Common myeloid progenitor, CD34-positive (primary cell): ENCODE results near the gene PRPF8.

ENCODE experiments used
- CTCF ChIA-PET: fragments of 350-600 bp; sonication (Branson Sonifier 250); formaldehyde crosslinking; loops from one replicate; lab custom pipeline; 2021; ENCODE audit warnings: antibody characterized with exemption; lab: Charles Lee
- POLR2A ChIA-PET: fragments of 350-600 bp; sonication (Branson Sonifier 250); formaldehyde crosslinking; loops from one replicate; lab custom pipeline; 2021; ENCODE audit warnings: antibody characterized with exemption; lab: Charles Lee
- DNase-seq, 3 donors: peaks; one replicate each; pipeline versions ENCODE4 v3.0.0 to v3.0.0-alpha.2; 2013
- H3K27ac ChIP-seq, 2 experiments: 1 replicate in 1 of 2; 2 replicates in 1 of 2; pipeline ENCODE4 v1.7.0; 2013; ENCODE audit warnings: inconsistent platforms in 2 of 2, low read length in 2 of 2, mild to moderate bottlenecking in 2 of 2, low read depth in 1 of 2, moderate library complexity in 1 of 2; ENCODE audit not compliant: severe bottlenecking in 2 of 2, insufficient read depth in 1 of 2, poor library complexity in 1 of 2
- H3K27me3 ChIP-seq, 5 experiments: replicated peaks in 2 of 5; 1 replicate in 3 of 5; 2 replicates in 2 of 5; pipeline versions ENCODE4 v1.6.1 to v1.7.0; 2013; ENCODE audit warnings: low read length in 4 of 5, mild to moderate bottlenecking in 2 of 5, moderate library complexity in 2 of 5, inconsistent platforms in 1 of 5; ENCODE audit not compliant: insufficient read depth in 5 of 5, control insufficient read depth in 4 of 5
- H3K36me3 ChIP-seq, 4 experiments: 1 replicate in 2 of 4; 2 replicates in 2 of 4; pipeline versions ENCODE4 v1.6.1 to v1.7.0; 2013; ENCODE audit warnings: low read length in 3 of 4, control low read depth in 1 of 4, mild to moderate bottlenecking in 1 of 4; ENCODE audit not compliant: control insufficient read depth in 4 of 4, insufficient read depth in 4 of 4
- H3K4me1 ChIP-seq, 4 experiments: 1 replicate in 3 of 4; 2 replicates in 1 of 4; pipeline versions ENCODE4 v1.6.1 to v1.7.1; 2013; ENCODE audit warnings: low read length in 3 of 4, mild to moderate bottlenecking in 3 of 4, control low read depth in 1 of 4, inconsistent platforms in 1 of 4, moderate library complexity in 1 of 4; ENCODE audit not compliant: control insufficient read depth in 4 of 4, insufficient read depth in 4 of 4; ENCODE audit errors: control extremely low read depth in 1 of 4
- H3K4me3 ChIP-seq, 7 experiments: 1 replicate in 4 of 7; 2 replicates in 3 of 7; pipeline versions ENCODE4 v1.5.1 to v1.7.0; 2013; ENCODE audit warnings: mild to moderate bottlenecking in 7 of 7, low read length in 6 of 7, moderate library complexity in 6 of 7, inconsistent platforms in 2 of 7, low read depth in 2 of 7, control low read depth in 1 of 7; ENCODE audit not compliant: insufficient read depth in 4 of 7, control insufficient read depth in 1 of 7; ENCODE audit errors: extremely low read depth in 1 of 7
- H3K9me3 ChIP-seq, 5 experiments: 1 replicate in 4 of 5; 2 replicates in 1 of 5; pipeline versions ENCODE4 v1.6.1 to v1.7.1; 2013; ENCODE audit warnings: low read length in 4 of 5, mild to moderate bottlenecking in 2 of 5, inconsistent platforms in 1 of 5, low read depth in 1 of 5, moderate library complexity in 1 of 5; ENCODE audit not compliant: control insufficient read depth in 4 of 5, insufficient read depth in 2 of 5; ENCODE audit errors: control extremely low read depth in 1 of 5
- WGBS: methylation state at CpG from one replicate; pipeline ENCODE4 v1.1.5; 2013; ENCODE audit not compliant: insufficient coverage; 5-methylcytosine and 5-hydroxymethylcytosine counted together

The PRPF8 gene

DNA sequence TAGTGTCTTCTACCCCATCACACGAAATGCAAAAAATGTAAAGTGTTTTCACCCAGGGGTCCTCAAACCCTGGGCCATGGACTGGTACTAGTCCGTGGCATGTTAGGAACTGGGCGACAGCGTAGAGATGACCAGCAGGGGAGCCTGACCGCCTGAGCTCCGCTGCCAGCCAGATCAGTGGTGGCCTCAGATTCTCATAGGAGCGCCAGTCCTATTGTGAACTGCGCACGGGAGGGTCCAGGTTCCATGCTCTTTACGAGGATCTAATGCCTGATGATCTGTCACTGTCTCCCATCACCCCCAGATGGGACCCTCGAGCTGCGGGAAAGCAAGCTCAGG is 43.6 kb downstream of the PRPF8 start:
- no peaks in the 10 kb centered on the region for H3K27me3 ChIP-seq
- H3K4me1 ChIP-seq, result peaks cover 0 to 28% (median 28%) of the 10 kb centered on the region in 4 experiments
- ChIA-PET CTCF (interaction anchor here (0.6 to 1.8 kb wide), 5 partner anchors 8 to 1229 kb away, joined by 3 to 6 read pairs (median 5); partner anchors contain the start of genes RILP and SLC43A2), POLR2A (no interaction called here)
- DNase-seq, result no peak
- H3K36me3 ChIP-seq, result peaks cover 0 to 43% (median 26%) of the 10 kb centered on the region in 4 experiments
- 98% methylated on average over 8 of the region's 12 CpGs for WGBS
- H3K27ac ChIP-seq, result no peak overlapping the region
- H3K4me3 ChIP-seq, result no peak overlapping the region
- H3K9me3 ChIP-seq, result no peaks in the 10 kb centered on the region

DNA sequence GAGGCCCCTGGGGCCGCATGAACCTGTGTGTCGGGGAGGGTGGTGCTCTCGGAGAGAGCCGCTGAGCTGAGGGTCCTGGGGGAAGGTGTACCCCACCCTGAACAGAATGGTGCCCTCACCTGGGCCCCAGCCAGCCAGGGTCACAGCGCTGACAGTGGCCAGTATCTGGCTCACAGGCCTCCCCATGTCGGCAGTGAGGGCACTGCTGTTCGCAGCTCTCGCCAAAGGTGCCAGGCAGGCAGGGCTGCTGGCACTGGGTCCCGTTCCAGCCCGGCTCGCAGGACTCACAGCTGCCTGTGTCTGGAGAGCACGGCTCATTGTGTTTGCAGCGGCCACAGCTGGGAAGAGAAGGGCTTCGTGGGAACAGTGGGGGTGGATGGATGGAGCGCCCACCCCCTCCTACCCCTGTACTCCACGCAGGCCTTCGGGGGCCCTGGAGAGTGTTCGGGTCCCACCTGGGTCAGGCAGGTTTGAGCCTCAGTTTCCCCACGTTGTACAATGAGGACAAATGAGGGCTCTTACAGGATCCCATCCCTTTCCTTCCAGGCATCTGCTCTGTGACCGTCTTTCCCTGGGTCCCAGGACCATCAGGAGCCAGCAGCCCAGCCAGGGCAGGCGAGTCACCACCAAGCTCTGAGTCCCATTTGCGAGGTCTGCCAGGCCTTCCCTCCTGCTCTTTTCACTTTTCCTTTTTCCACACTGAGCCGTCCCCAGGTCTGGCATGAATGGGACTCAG is 44.2 kb downstream of the PRPF8 start:
- no peaks in the 10 kb centered on the region for H3K27me3 ChIP-seq
- peaks cover 0 to 23% (median 22%) of the 10 kb centered on the region in 4 experiments for H3K4me1 ChIP-seq
- H3K4me3 ChIP-seq, result no peak overlapping the region
- WGBS, result 97% methylated on average over 17 of the region's 23 CpGs
- H3K9me3 ChIP-seq, result no peaks in the 10 kb centered on the region
- no peak overlapping the region for H3K27ac ChIP-seq
- no peak for DNase-seq
- H3K36me3 ChIP-seq, result peaks cover 0 to 48% (median 31%) of the 10 kb centered on the region in 4 experiments
- ChIA-PET CTCF (interaction anchor here (0.7 to 1.8 kb wide), 6 partner anchors 8 to 63 kb away, joined by 3 to 6 read pairs (median 4); partner anchors contain the start of genes RILP and SLC43A2), POLR2A (no interaction called here)

DNA sequence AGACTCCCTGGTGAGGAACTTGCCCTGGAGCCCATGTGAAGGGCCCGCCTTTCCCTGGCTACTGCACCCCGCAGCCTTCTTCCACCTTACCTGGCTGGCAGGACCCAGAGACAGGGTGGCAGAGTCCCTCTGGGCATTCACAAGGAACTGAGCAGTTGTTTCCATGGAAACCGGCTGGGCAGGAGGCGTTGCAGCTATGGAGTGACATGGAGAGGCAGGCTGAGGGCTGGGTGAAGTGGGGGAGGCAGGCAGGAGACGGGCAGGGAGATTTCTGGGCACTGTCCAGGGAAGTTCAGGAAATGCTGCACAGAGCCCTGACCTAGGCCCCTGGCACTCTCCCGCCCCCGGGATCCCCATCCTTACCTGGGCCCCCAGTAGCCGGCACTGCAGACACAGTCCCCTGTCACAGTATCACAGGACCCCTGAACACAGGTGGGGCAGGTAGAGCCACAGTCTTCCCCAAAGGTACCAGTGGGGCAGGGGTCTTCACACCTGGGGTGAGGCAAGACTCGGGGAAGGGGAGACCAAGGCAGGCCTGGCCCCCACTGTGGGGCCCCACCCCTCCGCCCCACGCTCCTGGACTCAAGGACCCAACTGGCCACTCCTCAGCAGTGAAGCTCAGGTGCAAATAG is 45.0 kb downstream of the PRPF8 start:
- H3K4me1 ChIP-seq, result peaks cover 0 to 14% (median 14%) of the 10 kb centered on the region in 4 experiments
- CTCF ChIA-PET, result interaction anchor here (0.7 to 1.8 kb wide), 4 partner anchors 8 to 63 kb away, joined by 3 to 6 read pairs (median 4); partner anchors contain the start of genes RILP and SLC43A2
- H3K27me3 ChIP-seq, result no peaks in the 10 kb centered on the region
- H3K36me3 ChIP-seq, result peaks cover 0 to 56% (median 39%) of the 10 kb centered on the region in 4 experiments
- no peaks in the 10 kb centered on the region for H3K9me3 ChIP-seq
- no peak overlapping the region for H3K27ac ChIP-seq
- 96% methylated on average over 11 of the region's 11 CpGs for WGBS
- POLR2A ChIA-PET, result no interaction called here
- H3K4me3 ChIP-seq, result no peak overlapping the region
- DNase-seq, result no peak

DNA sequence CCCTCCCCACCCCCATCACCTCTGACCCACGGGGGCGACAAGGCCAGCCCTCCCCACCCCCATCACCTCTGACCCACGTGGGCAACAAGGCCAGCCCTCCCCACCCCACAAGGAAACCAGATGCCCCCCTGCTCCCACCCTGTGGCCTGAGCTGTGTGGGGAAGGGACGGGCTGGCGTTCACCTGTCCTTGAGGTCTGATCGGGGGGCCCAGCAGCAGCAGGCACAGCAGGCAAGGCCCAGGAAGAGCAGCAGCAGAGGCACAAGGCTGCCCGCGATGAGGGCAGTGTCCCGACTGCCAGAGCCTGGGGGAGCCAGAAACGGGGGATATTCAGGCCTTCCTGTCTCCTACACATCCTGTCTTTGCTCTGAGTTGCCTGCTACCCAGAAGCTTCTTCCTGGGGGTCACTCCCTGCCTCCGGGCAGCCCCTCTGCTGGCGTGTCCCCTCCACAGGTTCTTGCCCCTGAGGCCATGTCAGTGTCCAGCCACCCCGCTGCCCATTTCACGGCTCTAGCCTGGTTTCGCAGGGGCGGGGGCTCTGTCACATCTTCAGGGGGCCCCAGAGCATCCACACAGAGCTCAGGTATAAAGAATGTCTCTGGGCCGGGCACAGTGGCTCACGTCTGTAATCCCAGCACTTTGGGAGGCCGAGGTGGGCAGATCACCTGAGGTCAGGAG is 45.9 kb downstream of the PRPF8 start:
- H3K9me3 ChIP-seq, result no peaks in the 10 kb centered on the region
- WGBS, result 95% methylated on average over 15 of the region's 19 CpGs
- H3K4me1 ChIP-seq, result peaks cover 0 to 5% (median 5%) of the 10 kb centered on the region in 4 experiments
- H3K4me3 ChIP-seq, result no peak overlapping the region
- H3K27ac ChIP-seq, result no peak overlapping the region
- ChIA-PET CTCF (interaction anchor here (1.0 kb wide), 1 partner anchor 9 kb away, joined by 3 read pairs; no protein-coding TSS in a partner anchor), POLR2A (no interaction called here)
- DNase-seq, result no peak
- peaks cover 0 to 61% (median 41%) of the 10 kb centered on the region in 4 experiments for H3K36me3 ChIP-seq
- no peaks in the 10 kb centered on the region for H3K27me3 ChIP-seq

DNA sequence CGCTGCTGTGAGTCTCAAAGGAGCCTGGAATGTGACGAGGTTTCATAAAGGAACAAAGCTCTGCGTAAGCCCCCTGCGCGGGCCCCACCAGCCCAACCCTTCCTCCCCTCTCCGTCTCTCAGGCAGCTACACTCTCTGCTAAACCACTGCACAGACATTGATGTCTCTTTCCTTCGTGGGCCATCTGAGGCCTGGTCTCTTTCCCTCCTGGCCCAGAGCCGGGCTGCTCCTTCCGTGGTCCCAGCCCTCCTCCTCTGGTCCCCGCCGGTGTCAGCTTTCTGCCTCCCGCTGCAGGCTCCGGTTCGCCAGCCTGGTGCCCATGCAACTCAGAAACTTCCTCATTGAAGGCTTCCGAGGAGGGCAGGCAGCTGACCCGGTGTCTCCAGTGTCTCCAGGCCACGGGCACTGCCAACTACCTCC is 46.5 kb downstream of the PRPF8 start:
- POLR2A ChIA-PET, result no interaction called here
- Histone ChIP-seq H3K4me1 (no peaks in the 10 kb centered on the region), H3K27me3 (no peaks in the 10 kb centered on the region), H3K27ac (no peak overlapping the region), H3K36me3 (peaks cover 0 to 61% (median 41%) of the 10 kb centered on the region in 4 experiments), H3K4me3 (no peak overlapping the region), H3K9me3 (no peaks in the 10 kb centered on the region)
- DNase-seq, result no peak
- 80% methylated on average over 16 of the region's 17 CpGs for WGBS
- CTCF ChIA-PET, result interaction anchor here (1.0 kb wide), 1 partner anchor 10 kb away, joined by 3 read pairs; no protein-coding TSS in a partner anchor

DNA sequence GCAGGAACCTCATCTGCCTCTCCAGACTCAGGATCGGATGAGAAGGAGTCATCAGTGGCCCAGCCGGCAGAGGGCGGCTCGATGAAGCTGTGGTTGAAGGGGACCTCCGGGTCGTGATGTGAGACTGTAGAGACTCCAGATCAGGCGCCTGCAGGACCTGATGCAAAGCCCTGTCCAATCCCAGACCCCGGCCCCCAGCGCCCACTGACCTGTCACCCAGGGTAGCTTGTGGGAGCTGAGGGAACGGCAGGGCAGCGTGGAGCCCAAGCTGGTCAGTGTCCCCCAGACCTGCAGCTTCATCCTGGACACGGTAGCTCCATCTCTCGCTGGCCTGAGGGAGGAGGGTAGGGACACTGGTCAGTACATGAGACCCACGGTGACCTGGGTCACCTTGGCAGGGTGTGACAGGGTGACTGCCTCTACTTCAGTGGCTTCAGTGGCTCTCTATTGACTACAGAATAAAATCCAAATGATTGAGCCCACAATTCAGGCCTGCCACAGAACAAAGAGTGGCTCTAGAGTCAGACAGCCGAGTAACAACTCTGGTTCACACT is 47.9 kb downstream of the PRPF8 start:
- DNase-seq, result no peak
- 95% methylated on average over 15 of the region's 15 CpGs for WGBS

More for the DNA sequence above, 47.9 kb downstream of the PRPF8 start:
- Histone ChIP-seq H3K4me1 (no peaks in the 10 kb centered on the region), H3K27ac (no peak overlapping the region), H3K27me3 (no peaks in the 10 kb centered on the region), H3K4me3 (no peak overlapping the region), H3K36me3 (peaks cover 0 to 61% (median 41%) of the 10 kb centered on the region in 4 experiments), H3K9me3 (no peaks in the 10 kb centered on the region)
- ChIA-PET CTCF (interaction anchor here (0.7 to 1.2 kb wide), 4 partner anchors 12 to 65 kb away, joined by 3 to 8 read pairs (median 3); partner anchors contain the start of gene RILP), POLR2A (interaction anchor here (0.6 kb wide), 1 partner anchor 277 kb away, joined by 4 read pairs; no protein-coding TSS in a partner anchor)
